H1 (cell line): ENCODE measurements around the gene GSTM3. TPM values are rescaled to one million over a fixed set of nuclear protein-coding genes. Genes with fewer than 3 reads are reported as not detected.
A peak's percentile ranks its signal among the peaks of the same experiment; 100 is the strongest.

ENCODE experiments used
- CTCF ChIA-PET: fragments of 300-600 bp; sonication (Branson Sonifier 250); formaldehyde crosslinking; loops from one replicate; lab custom pipeline; 2021; ENCODE audit not compliant: partially characterized antibody; lab: Charles Lee
- POLR2A ChIA-PET: fragments of 300-600 bp; sonication (Branson Sonifier 250); formaldehyde crosslinking; loops from one replicate; lab custom pipeline; 2021; ENCODE audit warnings: inconsistent platforms; ENCODE audit not compliant: partially characterized antibody; lab: Charles Lee
- DNase-seq, 2 experiments: peaks; one replicate each; pipeline versions ENCODE4 v3.0.0 to v3.0.0-alpha.2; 2010 to 2022; ENCODE audit warnings: low spot score in 2 of 2, low read depth in 1 of 2, mixed read lengths in 1 of 2
- FAIRE-seq: peaks from 2 replicates; lab custom pipeline; 2011; peaks lifted over from hg19 to GRCh38; lab: Jason Lieb, UNC
- H2AFZ ChIP-seq: 2 replicates; pipeline ENCODE4 v1.8.1; 2012; ENCODE audit warnings: low read length, inconsistent platforms
- H2AK5ac ChIP-seq: 2 replicates; pipeline ENCODE4 v1.6.1; 2013; ENCODE audit warnings: low read depth, low read length
- H2BK120ac ChIP-seq: replicated peaks from 2 replicates; pipeline ENCODE3; 2013; ENCODE audit warnings: low read depth, low read length, inconsistent platforms
- H2BK12ac ChIP-seq: 2 replicates; pipeline ENCODE4 v1.6.1; 2013; ENCODE audit warnings: low read depth, low read length
- H2BK15ac ChIP-seq: 2 replicates; pipeline ENCODE4 v1.6.1; 2013; ENCODE audit warnings: low read length
- H2BK20ac ChIP-seq: 2 replicates; pipeline ENCODE4 v1.6.1; 2013; ENCODE audit warnings: low read length
- H2BK5ac ChIP-seq: 2 replicates; pipeline ENCODE4 v1.6.1; 2013; ENCODE audit warnings: low read depth, low read length
- H3K14ac ChIP-seq: 2 replicates; pipeline ENCODE4 v1.6.1; 2013; ENCODE audit warnings: inconsistent platforms; ENCODE audit not compliant: insufficient read length
- H3K18ac ChIP-seq: 2 replicates; pipeline ENCODE4 v1.6.1; 2013; ENCODE audit warnings: low read length; ENCODE audit errors: extremely low read depth
- H3K23ac ChIP-seq: 2 replicates; pipeline ENCODE4 v1.6.1; 2013; ENCODE audit warnings: inconsistent platforms; ENCODE audit not compliant: insufficient read length
- H3K23me2 ChIP-seq: 2 replicates; pipeline ENCODE4 v1.6.1; 2013; ENCODE audit warnings: low read depth, low read length
- H3K27ac ChIP-seq: 2 replicates; pipeline ENCODE4 v1.6.1; 2011; ENCODE audit warnings: low read depth, low read length, inconsistent platforms
- H3K27me3 ChIP-seq, 4 experiments: replicated peaks in 1 of 4; 1 replicate in 1 of 4; 2 replicates in 3 of 4; pipeline versions ENCODE4 v1.6.1 to v1.8.1; 2011 to 2013; ENCODE audit warnings: low read length in 3 of 4, mild to moderate bottlenecking in 3 of 4, inconsistent platforms in 2 of 4, mixed read lengths in 2 of 4, moderate library complexity in 1 of 4; ENCODE audit not compliant: control insufficient read depth in 3 of 4, insufficient read depth in 3 of 4; ENCODE audit errors: extremely low read depth in 1 of 4
- H3K36me3 ChIP-seq, 4 experiments: 2 replicates each; pipeline versions ENCODE4 v1.6.1 to v1.8.1; 2011 to 2013; ENCODE audit warnings: mild to moderate bottlenecking in 4 of 4, low read length in 3 of 4, moderate library complexity in 2 of 4, control low read depth in 1 of 4, inconsistent platforms in 1 of 4; ENCODE audit not compliant: insufficient read depth in 4 of 4, control insufficient read depth in 2 of 4
- H3K4ac ChIP-seq: replicated peaks from 2 replicates; pipeline ENCODE3; 2013; ENCODE audit warnings: low read length, low read depth, mixed read lengths, inconsistent platforms; ENCODE audit not compliant: insufficient read length
- H3K4me1 ChIP-seq, 4 experiments: replicated peaks in 1 of 4; 1 replicate in 1 of 4; 2 replicates in 3 of 4; pipeline versions ENCODE4 v1.6.1 to v1.8.1; 2011 to 2013; ENCODE audit warnings: low read length in 3 of 4, inconsistent platforms in 2 of 4, mixed read lengths in 1 of 4; ENCODE audit not compliant: insufficient read depth in 4 of 4, control insufficient read depth in 3 of 4
- H3K4me2 ChIP-seq, 2 experiments: 2 replicates each; pipeline versions ENCODE4 v1.6.1 to v1.8.1; 2011 to 2013; ENCODE audit warnings: low read depth in 2 of 2, low read length in 2 of 2, control low read depth in 1 of 2, inconsistent platforms in 1 of 2, mild to moderate bottlenecking in 1 of 2; ENCODE audit not compliant: insufficient read depth in 1 of 2
- H3K4me3 ChIP-seq, 4 experiments: fragments of 200-600, 300-600 bp in 1 of 4; sonication (generic), shearing (Covaris generic), sonication (Bioruptor Twin) in 1 of 4; 2 replicates each; pipeline versions ENCODE4 v1.5.1 to v1.8.1; 2011 to 2016; ENCODE audit warnings: low read length in 4 of 4, low read depth in 3 of 4, control low read depth in 2 of 4, inconsistent platforms in 2 of 4, mild to moderate bottlenecking in 2 of 4, mixed read lengths in 1 of 4, moderate library complexity in 1 of 4; ENCODE audit not compliant: insufficient read depth in 2 of 4; ENCODE audit errors: extremely low read depth in 1 of 4
- H3K56ac ChIP-seq: replicated peaks from 2 replicates; pipeline ENCODE3; 2013; ENCODE audit warnings: low read depth, mild to moderate bottlenecking, mixed read lengths, low read length, inconsistent platforms; ENCODE audit not compliant: insufficient read length
- H3K79me1 ChIP-seq: 2 replicates; pipeline ENCODE4 v1.6.1; 2013; ENCODE audit warnings: low read depth, low read length, control low read depth
- H3K79me2 ChIP-seq, 2 experiments: 2 replicates each; pipeline versions ENCODE4 v1.6.1 to v1.8.1; 2012 to 2013; ENCODE audit warnings: low read length in 2 of 2, mild to moderate bottlenecking in 2 of 2, inconsistent platforms in 1 of 2; ENCODE audit not compliant: insufficient read depth in 2 of 2, control insufficient read depth in 1 of 2
- H3K9ac ChIP-seq, 4 experiments: replicated peaks in 1 of 4; 1 replicate in 1 of 4; 2 replicates in 3 of 4; pipeline versions ENCODE4 v1.6.1 to v1.8.1; 2011 to 2013; ENCODE audit warnings: low read depth in 3 of 4, low read length in 3 of 4, control low read depth in 2 of 4, mild to moderate bottlenecking in 2 of 4, moderate library complexity in 2 of 4, inconsistent platforms in 1 of 4; ENCODE audit errors: extremely low read depth in 1 of 4
- H3K9me3 ChIP-seq, 2 experiments: 2 replicates each; pipeline versions ENCODE4 v1.6.1 to v1.8.1; 2012 to 2013; ENCODE audit warnings: mild to moderate bottlenecking in 2 of 2, moderate library complexity in 2 of 2, control low read depth in 1 of 2, inconsistent platforms in 1 of 2, low read depth in 1 of 2, low read length in 1 of 2, mixed read lengths in 1 of 2; ENCODE audit not compliant: insufficient read depth in 2 of 2
- H4K20me1 ChIP-seq, 2 experiments: replicated peaks in 1 of 2; 2 replicates each; pipeline versions ENCODE3 to v1.8.1; 2011 to 2013; ENCODE audit warnings: inconsistent platforms in 2 of 2, low read length in 2 of 2, mild to moderate bottlenecking in 1 of 2; ENCODE audit not compliant: insufficient read depth in 2 of 2, control insufficient read depth in 1 of 2
- H4K5ac ChIP-seq: 2 replicates; pipeline ENCODE4 v1.6.1; 2013; ENCODE audit warnings: low read length, low read depth, mixed read lengths, inconsistent platforms; ENCODE audit not compliant: insufficient read length
- H4K8ac ChIP-seq: 2 replicates; pipeline ENCODE4 v1.8.0; 2013; ENCODE audit warnings: mild to moderate bottlenecking, moderate library complexity, low read length, inconsistent platforms; ENCODE audit not compliant: insufficient read depth; ENCODE audit errors: extremely low read depth
- H4K91ac ChIP-seq: replicated peaks from 2 replicates; pipeline ENCODE3; 2013; ENCODE audit warnings: low read length, mixed read lengths, inconsistent platforms; ENCODE audit not compliant: insufficient read length
- CHD1 ChIP-seq: IDR thresholded peaks from 2 replicates; pipeline ENCODE4 v1.6.1; 2012; ENCODE audit warnings: low read depth, low read length, improper control_type of control experiment
- POLR2A ChIP-seq, 2 experiments: IDR thresholded peaks; 1 replicate in 1 of 2; 2 replicates in 1 of 2; pipeline ENCODE4 v1.6.1; 2011; ENCODE audit warnings: low read depth in 2 of 2, low read length in 2 of 2, mild to moderate bottlenecking in 2 of 2; ENCODE audit errors: control extremely low read depth in 1 of 2
- RAD21 ChIP-seq, 2 experiments: IDR thresholded peaks in 1 of 2; conservative IDR thresholded peaks in 1 of 2; 2 replicates each; pipeline ENCODE4 v1.6.1; 2011; ENCODE audit warnings: low read depth in 2 of 2, low read length in 2 of 2, improper control_type of control experiment in 1 of 2, inconsistent platforms in 1 of 2, mild to moderate bottlenecking in 1 of 2, moderate library complexity in 1 of 2
- RFX5 ChIP-seq: IDR thresholded peaks from 2 replicates; pipeline ENCODE4 v1.6.1; 2011; ENCODE audit warnings: low read depth, low read length, improper control_type of control experiment, borderline replicate concordance
- SP2 ChIP-seq: IDR thresholded peaks from 2 replicates; pipeline ENCODE4 v1.6.1; 2012; ENCODE audit warnings: mild to moderate bottlenecking, low read length, inconsistent platforms
- WGBS, 2 experiments: shearing (Covaris generic) in 1 of 2; methylation state at CpG; one replicate each; pipeline versions ENCODE4 v1.1.6 to v1.1.7; 2013 to 2015; ENCODE audit warnings: low lambda C conversion rate in 2 of 2, mixed read lengths in 2 of 2, inconsistent platforms in 1 of 2, low coverage in 1 of 2, missing lambda C conversion rate in 1 of 2; ENCODE audit not compliant: insufficient replicate concordance in 2 of 2, insufficient coverage in 1 of 2, insufficient read length in 1 of 2; ENCODE audit errors: extremely low coverage in 1 of 2, missing lambda C conversion rate in 1 of 2; 5-methylcytosine and 5-hydroxymethylcytosine counted together
- polyA plus RNA-seq, 7 experiments: library from polyadenylated mRNA; depleted of rRNA in 3 of 7; stranded (reverse) in 5 of 7; unstranded in 2 of 7; fragments of >200 nt in 5 of 7; fragments of 200-250 nt in 2 of 7; gene quantifications; 1 replicate in 5 of 7; 2 replicates in 1 of 7; 4 replicates in 1 of 7; pipeline versions ENCODE4 v1.2.1 to v1.2.3, GENCODE V29; 2011 to 2013; ENCODE audit warnings: missing spikeins in 2 of 7, mixed read lengths in 2 of 7
- total RNA-seq: library from RNA; stranded (reverse); fragmentation: NEBNext Ultra II Directional; extraction: Animal tissue kit (Norgen Biotek cat#: 25700); gene quantifications from 2 replicates; pipeline ENCODE4 v1.2.1, GENCODE V29; 2021

The GSTM3 gene
- total and polyA plus RNA-seq, 2 of the 8 experiments (the other 6 are each of a cell fraction or from before 2014, with no cell fraction given): 2.2 to 5.1 TPM

DNA sequence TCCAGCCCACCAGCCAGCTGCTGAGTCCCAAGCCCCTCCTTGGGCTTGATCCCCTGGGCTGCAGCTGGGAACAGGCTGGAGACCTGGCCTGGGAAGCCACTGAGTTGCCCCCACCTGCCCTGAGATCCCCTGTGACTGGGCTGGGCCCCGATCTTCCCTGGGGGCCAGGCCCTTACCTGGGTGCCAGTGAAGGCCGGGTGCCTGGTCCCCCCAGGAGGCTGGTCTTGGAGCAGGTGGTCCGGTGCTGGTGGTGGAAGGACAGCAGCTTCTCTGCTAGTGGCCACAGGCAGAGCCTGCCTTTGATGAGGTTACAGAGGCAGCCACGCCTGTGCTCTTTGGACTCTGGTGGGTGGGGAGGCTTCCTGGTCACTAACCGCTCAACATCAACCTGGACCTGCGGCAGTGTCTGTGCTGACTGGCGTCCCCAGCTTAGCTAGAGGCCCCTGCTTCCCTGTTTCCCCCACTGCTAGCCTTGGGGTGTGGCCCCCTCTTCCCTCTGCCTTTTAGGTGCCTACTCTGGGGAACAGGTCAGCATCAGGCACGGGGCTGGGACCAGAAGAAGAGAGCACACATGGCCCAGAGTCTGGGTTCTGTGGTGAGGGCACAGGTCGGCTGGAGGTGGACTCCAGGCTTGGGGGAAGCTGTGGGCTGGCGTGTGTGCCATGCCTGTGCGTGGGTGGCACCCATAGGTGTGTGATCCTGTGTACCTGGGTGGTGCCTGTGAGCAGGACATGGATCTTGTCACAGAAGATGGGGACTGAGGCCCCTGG lies 23.0 kb upstream of the GSTM3 start, which contains the start of gene EPS8L3:
TSS of gene EPS8L3 (minus strand) at position 278 of the 770 bp plus-strand sequence. CDS start 2,174 bp downstream, outside the sequence.
- H2BK5ac ChIP-seq: no peak within 1 kb of the TSS
- no peaks in the 10 kb centered on the region for H3K27me3 ChIP-seq
- no peaks in the 10 kb centered on the region; a peak in 1 of 7 replicates for H3K4me1 ChIP-seq
- no peaks in the 10 kb centered on the region for H3K79me2 ChIP-seq
- no peak within 1 kb of the TSS for H2AFZ ChIP-seq
- H3K4ac ChIP-seq: no peak within 1 kb of the TSS
- no peaks in the 10 kb centered on the region for H3K79me1 ChIP-seq
- H3K18ac ChIP-seq: no peak within 1 kb of the TSS
- no peak within 1 kb of the TSS for H3K56ac ChIP-seq
- TF ChIP-seq RFX5 (no peak), CHD1 (no peak), POLR2A (IDR thresholded peaks at IDR 0.05; ENCODE audit: control extremely low read depth in 1 of 2, low read depth in 2 of 2, low read length in 2 of 2) (no peak), SP2 (no peak), RAD21 (IDR thresholded peaks at IDR 0.05 in 1 of 2, conservative IDR thresholded peaks at IDR 0.05 in 1 of 2; ENCODE audit: low read depth in 2 of 2, low read length in 2 of 2) (no peak)
- POLR2A ChIA-PET: interaction anchor here (0.9 kb wide), 1 partner anchor 216 kb away, joined by 3 read pairs; the partner anchor contains the start of gene GNAI3
- no peaks in the 10 kb centered on the region for H3K36me3 ChIP-seq
- no peak within 1 kb of the TSS for H4K91ac ChIP-seq
- no peaks in the 10 kb centered on the region for H4K20me1 ChIP-seq
- no peak within 1 kb of the TSS for H2BK12ac ChIP-seq
- FAIRE-seq (no peak), DNase-seq (no peak)
- H2AK5ac ChIP-seq: no peak within 1 kb of the TSS
- H4K8ac ChIP-seq: peak within 1 kb of the TSS; percentile 4; the same call in 1 of the 2 replicates
- H3K27ac ChIP-seq: no peak within 1 kb of the TSS
- no peak within 1 kb of the TSS for H2BK20ac ChIP-seq
- no peak within 1 kb of the TSS for H2BK15ac ChIP-seq
- no peak within 1 kb of the TSS for H4K5ac ChIP-seq
- H3K9me3 ChIP-seq: no peaks in the 10 kb centered on the region
- H3K23ac ChIP-seq: no peak within 1 kb of the TSS
- H2BK120ac ChIP-seq: no peak within 1 kb of the TSS
- H3K9ac ChIP-seq: no peak within 1 kb of the TSS
- no peak within 1 kb of the TSS for H3K14ac ChIP-seq
- no peak within 1 kb of the TSS for H3K4me2 ChIP-seq
- CTCF ChIA-PET: interaction anchor here (0.8 to 5.1 kb wide), 6 partner anchors 11 to 218 kb away, joined by 3 to 43 read pairs (median 4); no protein-coding TSS in a partner anchor
- no peaks in the 10 kb centered on the region for H3K23me2 ChIP-seq
- H3K4me3 ChIP-seq: no peak within 1 kb of the TSS
- WGBS, 2 experiments: 95% methylated on average over 10 of the region's 11 CpGs; no CpG with 5 or more reads in 1 of the 2 experiments
